ENCODE results near the gene GTF3C1.

The GTF3C1 gene

GRCh38 chr16:27503662-27504061 is 46.1 kb downstream of the GTF3C1 start:
- DNase-seq (ENCODE audit: low read depth) = peak; percentile 60
- TF ChIP-seq CTCF (IDR thresholded peaks at IDR 0.05; ENCODE audit: insufficient read depth, low read depth, low read length, missing control alignments) = no peak
- no peak overlapping the region for H3K4me3 ChIP-seq (ENCODE audit: low read length)

- H3K4me3 ChIP-seq (ENCODE audit: low read length) = no peak overlapping the region
- no peak for DNase-seq (ENCODE audit: low read depth)
- no peak for TF ChIP-seq CTCF (IDR thresholded peaks at IDR 0.05; ENCODE audit: insufficient read depth, low read depth, low read length, missing control alignments)
Measured at GRCh38 chr16:27500801-27501200, 48.9 kb downstream of the GTF3C1 start.

- DNase-seq (ENCODE audit: low read depth) = no peak
- TF ChIP-seq CTCF (IDR thresholded peaks at IDR 0.05; ENCODE audit: insufficient read depth, low read depth, low read length, missing control alignments) = no peak
- H3K4me3 ChIP-seq (ENCODE audit: low read length) = no peak overlapping the region
Measured at GRCh38 chr16:27499659-27500055, 50.1 kb downstream of the GTF3C1 start.

- TF ChIP-seq CTCF (IDR thresholded peaks at IDR 0.05; ENCODE audit: insufficient read depth, low read depth, low read length, missing control alignments) = no peak
- H3K4me3 ChIP-seq (ENCODE audit: low read length) = no peak overlapping the region
- DNase-seq (ENCODE audit: low read depth) = no peak
Measured at GRCh38 chr16:27498916-27499658, 50.6 kb downstream of the GTF3C1 start.

GRCh38 chr16:27498031-27498825 is 51.5 kb downstream of the GTF3C1 start:
- DNase-seq (ENCODE audit: low read depth) = no peak
- H3K4me3 ChIP-seq (ENCODE audit: low read length) = no peak overlapping the region
- no peak for TF ChIP-seq CTCF (IDR thresholded peaks at IDR 0.05; ENCODE audit: insufficient read depth, low read depth, low read length, missing control alignments)

GRCh38 chr16:27495191-27495590 is 54.5 kb downstream of the GTF3C1 start:
- TF ChIP-seq CTCF (IDR thresholded peaks at IDR 0.05; ENCODE audit: insufficient read depth, low read depth, low read length, missing control alignments) = no peak
- no peak for DNase-seq (ENCODE audit: low read depth)
- no peak overlapping the region for H3K4me3 ChIP-seq (ENCODE audit: low read length)

Measured in epithelial cell of esophagus (primary cell).